Fibroblast of skin of right quadriceps (primary cell): ENCODE measurements around the gene GJB3.

Source experiments
- DNase-seq: peaks from one replicate; pipeline ENCODE4 v3.0.0-alpha.2; 2013

The GJB3 gene

GRCh38 chr1:34827341-34827941 lies 46.4 kb downstream of the GJB3 start:
- no peak for DNase-seq

- DNase-seq, result no peak
Observed at GRCh38 chr1:34828611-34829010, 47.6 kb downstream of the GJB3 start.

- DNase-seq, result no peak
Observed at GRCh38 chr1:34829250-34829649, 48.2 kb downstream of the GJB3 start.

- DNase-seq, result no peak
Observed at GRCh38 chr1:34831721-34832246, 50.8 kb downstream of the GJB3 start.

- no peak for DNase-seq
Observed at GRCh38 chr1:34833711-34834110, 52.7 kb downstream of the GJB3 start.
